ENCODE data around the gene MAPK14.

DNA sequence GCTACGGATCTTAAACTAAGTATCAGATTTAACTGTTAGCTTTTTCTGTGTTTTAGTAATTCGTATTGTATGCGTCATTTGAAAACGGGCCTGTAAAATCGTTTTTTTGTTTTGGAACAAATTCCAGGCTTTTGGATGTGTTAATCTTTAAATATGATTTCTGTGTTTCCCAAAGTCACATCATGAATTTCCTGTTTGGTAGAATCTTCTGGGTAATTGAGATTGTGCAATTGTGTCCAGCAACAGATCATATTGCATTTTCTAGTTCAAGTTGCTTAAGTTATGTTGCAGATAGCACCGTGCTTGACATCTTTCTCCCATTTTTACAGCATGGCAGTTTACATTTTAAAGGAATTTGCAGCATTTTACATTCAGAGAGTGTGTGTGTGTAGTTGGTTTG, 1.9 kb downstream of the MAPK14 start:
- TF ChIP-seq, protein P1, sequence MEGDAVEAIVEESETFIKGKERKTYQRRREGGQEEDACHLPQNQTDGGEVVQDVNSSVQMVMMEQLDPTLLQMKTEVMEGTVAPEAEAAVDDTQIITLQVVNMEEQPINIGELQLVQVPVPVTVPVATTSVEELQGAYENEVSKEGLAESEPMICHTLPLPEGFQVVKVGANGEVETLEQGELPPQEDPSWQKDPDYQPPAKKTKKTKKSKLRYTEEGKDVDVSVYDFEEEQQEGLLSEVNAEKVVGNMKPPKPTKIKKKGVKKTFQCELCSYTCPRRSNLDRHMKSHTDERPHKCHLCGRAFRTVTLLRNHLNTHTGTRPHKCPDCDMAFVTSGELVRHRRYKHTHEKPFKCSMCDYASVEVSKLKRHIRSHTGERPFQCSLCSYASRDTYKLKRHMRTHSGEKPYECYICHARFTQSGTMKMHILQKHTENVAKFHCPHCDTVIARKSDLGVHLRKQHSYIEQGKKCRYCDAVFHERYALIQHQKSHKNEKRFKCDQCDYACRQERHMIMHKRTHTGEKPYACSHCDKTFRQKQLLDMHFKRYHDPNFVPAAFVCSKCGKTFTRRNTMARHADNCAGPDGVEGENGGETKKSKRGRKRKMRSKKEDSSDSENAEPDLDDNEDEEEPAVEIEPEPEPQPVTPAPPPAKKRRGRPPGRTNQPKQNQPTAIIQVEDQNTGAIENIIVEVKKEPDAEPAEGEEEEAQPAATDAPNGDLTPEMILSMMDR (IDR thresholded peaks at IDR 0.05) = no peak
- no peak for TF ChIP-seq POLR2A (IDR thresholded peaks at IDR 0.05)
